Heart right ventricle (tissue), 16 donors: ENCODE data around the gene KRT84. TPM values are rescaled to one million over a fixed set of nuclear protein-coding genes. Genes with fewer than 3 reads are reported as not detected.

ENCODE experiments used
- ATAC-seq, 8 donors: fragments of 200-7000 bp; cut with Tn5 transposase; one replicate each; pipeline ENCODE4 v1.9.1; 2020; ENCODE audit warnings: mild to moderate bottlenecking in 8 of 8, moderate library complexity in 8 of 8, moderate number of reproducible peaks in 1 of 8
- DNase-seq, 2 donors: peaks; one replicate each; pipeline ENCODE4 v3.0.0-alpha.2; 2020
- H3K27ac ChIP-seq, 10 donors: fragments of 200-600 bp; sonication (generic) in 2 of 10; one replicate each; pipeline versions ENCODE4 v1.5.0 to v1.8.0; 2020 to 2022; ENCODE audit warnings: mild to moderate bottlenecking in 3 of 10
- H3K27me3 ChIP-seq, 7 donors: fragments of 200-600 bp; one replicate each; pipeline ENCODE4 v1.8.0; 2021 to 2022; ENCODE audit warnings: mild to moderate bottlenecking in 2 of 7
- H3K36me3 ChIP-seq, 9 donors: fragments of 200-600 bp; sonication (generic) in 1 of 9; one replicate each; pipeline versions ENCODE4 v1.5.0 to v1.8.0; 2020 to 2022; ENCODE audit warnings: mild to moderate bottlenecking in 2 of 9
- H3K4me1 ChIP-seq, 9 donors: fragments of 200-600 bp; sonication (generic) in 1 of 9; one replicate each; pipeline versions ENCODE4 v1.5.0 to v1.8.0; 2020 to 2022; ENCODE audit warnings: mild to moderate bottlenecking in 4 of 9
- H3K4me3 ChIP-seq, 10 donors: fragments of 200-600 bp; sonication (generic) in 2 of 10; one replicate each; pipeline versions ENCODE4 v1.5.0 to v1.8.0; 2020 to 2022; ENCODE audit warnings: mild to moderate bottlenecking in 7 of 10, moderate library complexity in 2 of 10
- H3K9me3 ChIP-seq, 11 donors: fragments of 200-600 bp in 10 of 11; sonication (generic) in 2 of 11; one replicate each; pipeline versions ENCODE4 v1.5.0 to v1.8.0; 2013 to 2022; ENCODE audit warnings: mild to moderate bottlenecking in 2 of 11, control low read depth in 1 of 11, moderate library complexity in 1 of 11
- WGBS, 2 donors: extraction: QIAGEN DNeasy Blood & Tissue Kit; methylation state at CpG; one replicate each; pipeline ENCODE4 v1.1.7; 2013; ENCODE audit warnings: inconsistent platforms in 1 of 2; 5-methylcytosine and 5-hydroxymethylcytosine counted together
- intact Hi-C, 10 donors: fragments of 100-400 bp; cut with DNase I; formaldehyde crosslinking; loops; one replicate each; pipeline versions ENCODE4 v1.11.1 to v1.14.2; 2022
- polyA plus RNA-seq, 2 donors: library from polyadenylated mRNA; stranded (reverse); fragments of 200-250 nt; gene quantifications; one replicate each; pipeline ENCODE4 v1.2.3, GENCODE V29; 2013
- total RNA-seq, 10 donors: library from RNA; stranded (reverse); fragmentation: NEBNext Ultra II Directional in 3 of 10; extraction: Animal tissue kit (Norgen Biotek cat#: 25700) in 3 of 10; gene quantifications; one replicate each; pipeline versions ENCODE4 v1.2.1 to v1.2.4, GENCODE V29; 2021 to 2023
- TF ChIP-seq, protein P1 (sequence below), 9 donors: fragments of 200-600 bp; sonication (generic) in 2 of 9; IDR thresholded peaks; one replicate each; pipeline versions ENCODE4 v1.5.0 to v1.8.0; 2021 to 2022; ENCODE audit warnings: antibody characterized with exemption in 9 of 9, mild to moderate bottlenecking in 5 of 9, moderate library complexity in 1 of 9
- donor health status: Arrhythmogenic right ventricular cardiomyopathy.
- donor health status: ischemic (EF 13 %, LVEDD 7.1; RV severe dilation, severe dysfunction).
- donor health status: healthy with polysubstance abuse.
- donor health status: DM: no; HTN: yes; CAD: no.
- donor health status: DM: no; HTN: no; CAD: no.
- donor health status: ischemic (EF 25% LVEDD 6.9; RV normal size, moderate dysfunction).
- donor health status: ischemic (EF 25% LVEDD 5.7; RV mildly dilated, moderate dysfunction).
- donor health status: healthy.
- donor health status: DM: yes; HTN: yes; CAD: no.
- donor health status: Ischemic cardiomyopathy.
- donor health status: ischemic (EF 35%, LVEDD 5.7; RV mildly dilated, moderate dysfunction).
- donor health status: nonischemic (EF 11% LVEDD 7.7; RV severe dilation, severe dysfunction).
- donor health status: DM: yes; HTN: yes; CAD: no.
- donor health status: PGD.
- donor health status: ischemic (EF 29% LVEDD 5.4; RV normal size, mild dysfunction).
- donor health status: nonischemic (EF 23%, LVEDD 6.1; RV moderate dilation, normal function).

KRT84 gene
- total and polyA plus RNA-seq, 12 donors = not detected

DNA sequence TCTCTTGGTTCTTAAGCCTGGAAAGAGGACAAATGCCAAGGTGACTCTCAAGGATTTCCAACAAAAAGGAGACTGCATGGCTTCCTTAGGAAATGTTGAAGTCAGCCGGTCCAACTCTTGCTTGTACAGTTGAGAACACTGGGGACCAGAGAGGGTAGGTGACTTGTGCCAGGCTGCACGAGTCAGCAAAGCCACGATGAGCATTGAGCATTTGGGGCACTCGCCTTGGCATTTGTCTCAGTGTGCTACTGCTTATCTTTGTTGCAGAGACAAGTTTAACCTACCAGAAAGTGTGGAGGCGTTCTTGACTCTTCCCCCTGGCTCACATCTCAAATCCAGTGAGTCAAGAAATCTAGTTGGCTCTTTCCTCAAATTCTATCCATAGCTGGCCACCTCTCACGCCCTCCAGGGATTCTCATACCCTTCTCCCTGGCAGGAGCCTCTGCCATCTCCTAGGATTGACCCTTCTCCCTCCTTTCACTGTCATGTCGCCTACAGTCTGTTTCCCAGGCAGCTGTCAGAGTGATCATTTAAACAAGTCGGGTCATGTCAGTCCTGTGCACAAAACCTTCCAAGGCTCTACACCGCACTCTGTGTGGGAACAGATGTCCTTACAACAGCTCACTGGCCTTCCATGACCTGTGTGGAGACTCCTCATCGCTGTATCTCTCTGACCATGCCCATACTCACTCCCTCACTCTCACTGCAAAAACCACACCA, 47.1 kb downstream of the KRT84 start:
- peaks cover 0 to 28% (median 15%) of the 10 kb centered on the region in 7 donors for H3K27me3 ChIP-seq
- ATAC-seq = no peak
- H3K4me3 ChIP-seq = no peak overlapping the region
- DNase-seq = no peak
- TF ChIP-seq, protein P1, sequence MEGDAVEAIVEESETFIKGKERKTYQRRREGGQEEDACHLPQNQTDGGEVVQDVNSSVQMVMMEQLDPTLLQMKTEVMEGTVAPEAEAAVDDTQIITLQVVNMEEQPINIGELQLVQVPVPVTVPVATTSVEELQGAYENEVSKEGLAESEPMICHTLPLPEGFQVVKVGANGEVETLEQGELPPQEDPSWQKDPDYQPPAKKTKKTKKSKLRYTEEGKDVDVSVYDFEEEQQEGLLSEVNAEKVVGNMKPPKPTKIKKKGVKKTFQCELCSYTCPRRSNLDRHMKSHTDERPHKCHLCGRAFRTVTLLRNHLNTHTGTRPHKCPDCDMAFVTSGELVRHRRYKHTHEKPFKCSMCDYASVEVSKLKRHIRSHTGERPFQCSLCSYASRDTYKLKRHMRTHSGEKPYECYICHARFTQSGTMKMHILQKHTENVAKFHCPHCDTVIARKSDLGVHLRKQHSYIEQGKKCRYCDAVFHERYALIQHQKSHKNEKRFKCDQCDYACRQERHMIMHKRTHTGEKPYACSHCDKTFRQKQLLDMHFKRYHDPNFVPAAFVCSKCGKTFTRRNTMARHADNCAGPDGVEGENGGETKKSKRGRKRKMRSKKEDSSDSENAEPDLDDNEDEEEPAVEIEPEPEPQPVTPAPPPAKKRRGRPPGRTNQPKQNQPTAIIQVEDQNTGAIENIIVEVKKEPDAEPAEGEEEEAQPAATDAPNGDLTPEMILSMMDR (IDR thresholded peaks at IDR 0.05) = no peak
- H3K9me3 ChIP-seq = peaks cover 0 to 31% (median 14%) of the 10 kb centered on the region in 11 donors
- H3K27ac ChIP-seq = no peak overlapping the region
- H3K36me3 ChIP-seq = no peaks in the 10 kb centered on the region
- no peaks in the 10 kb centered on the region for H3K4me1 ChIP-seq
- WGBS, 2 donors = 78 to 80% methylated on average over 10 of the region's 10 CpGs
- intact Hi-C loops = no loop called here

DNA sequence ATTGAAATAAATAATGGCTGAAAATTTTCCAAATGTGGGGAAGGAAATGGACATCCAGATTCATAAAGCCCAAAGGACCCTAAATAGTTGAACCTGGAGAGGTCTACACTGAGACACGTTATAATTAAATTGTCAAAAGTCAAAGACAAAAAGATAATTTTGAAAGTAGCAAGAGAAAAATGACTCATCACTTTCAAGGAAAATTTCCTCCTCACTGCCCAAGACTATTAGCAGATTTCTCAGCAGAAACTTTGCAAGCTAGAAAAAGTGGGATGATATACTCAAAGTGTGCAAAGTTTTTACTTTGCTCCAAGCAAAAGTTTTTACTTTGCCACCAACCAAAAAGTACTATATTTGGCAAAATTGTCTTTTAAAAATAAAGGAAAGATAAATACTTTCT, 48.4 kb downstream of the KRT84 start:
- 61 to 68% methylated on average over 1 of the region's 1 CpG for WGBS, 2 donors
- no peak for ATAC-seq
- H3K36me3 ChIP-seq = no peaks in the 10 kb centered on the region

GRCh38 chr12:52336641-52337040, 48.8 kb downstream of the KRT84 start:
- Histone ChIP-seq H3K27ac (no peak overlapping the region), H3K4me3 (no peak overlapping the region), H3K4me1 (no peaks in the 10 kb centered on the region), H3K9me3 (peaks cover 0 to 28% (median 10%) of the 10 kb centered on the region in 11 donors), H3K36me3 (no peaks in the 10 kb centered on the region), H3K27me3 (peaks cover 0 to 41% (median 16%) of the 10 kb centered on the region in 7 donors)
- TF ChIP-seq, protein P1 (IDR thresholded peaks at IDR 0.05) = no peak
- no peak for ATAC-seq
- intact Hi-C loops = no loop called here
- 82 to 88% methylated on average over 2 of the region's 2 CpGs for WGBS, 2 donors
- DNase-seq = no peak

More for the DNA sequence above, 48.4 kb downstream of the KRT84 start:
- H3K27me3 ChIP-seq = peaks cover 0 to 41% (median 16%) of the 10 kb centered on the region in 7 donors
- H3K27ac ChIP-seq = no peak overlapping the region
- TF ChIP-seq, protein P1 (IDR thresholded peaks at IDR 0.05) = no peak
- intact Hi-C loops = no loop called here
- no peak overlapping the region for H3K4me3 ChIP-seq
- peaks cover 0 to 28% (median 10%) of the 10 kb centered on the region in 11 donors for H3K9me3 ChIP-seq
- no peak for DNase-seq
- no peaks in the 10 kb centered on the region for H3K4me1 ChIP-seq

GRCh38 chr12:52335598-52336262, 49.7 kb downstream of the KRT84 start:
- H3K27ac ChIP-seq = no peak overlapping the region
- H3K9me3 ChIP-seq = peaks cover 0 to 28% (median 10%) of the 10 kb centered on the region in 11 donors
- DNase-seq = no peak
- no peaks in the 10 kb centered on the region for H3K36me3 ChIP-seq
- H3K4me1 ChIP-seq = no peaks in the 10 kb centered on the region
- H3K27me3 ChIP-seq = peaks cover 0 to 37% (median 15%) of the 10 kb centered on the region in 7 donors
- intact Hi-C loops = no loop called here
- no peak overlapping the region for H3K4me3 ChIP-seq
- TF ChIP-seq, protein P1 (IDR thresholded peaks at IDR 0.05) = no peak
- ATAC-seq = no peak
- 72 to 78% methylated on average over 4 of the region's 4 CpGs for WGBS, 2 donors
